Endodermal cell (in vitro differentiated cells): ENCODE measurements around the gene PDCD4. TPM values are rescaled to one million over a fixed set of nuclear protein-coding genes. Genes with fewer than 3 reads are reported as not detected.
"Not testable (repeated sequence)": the region's sequence is repeated elsewhere in the genome, so short reads cannot be mapped to it uniquely, and the experiment has no call there.

Experiments used
- DNase-seq: peaks from one replicate; pipeline ENCODE4 v3.0.0-alpha.2; 2017
- H3K27ac ChIP-seq: 2 replicates; pipeline ENCODE4 v1.5.1; 2013; ENCODE audit warnings: mild to moderate bottlenecking, low read depth, low read length, moderate library complexity
- H3K27me3 ChIP-seq: 2 replicates; pipeline ENCODE4 v1.6.1; 2013; ENCODE audit warnings: mild to moderate bottlenecking, low read length, moderate library complexity; ENCODE audit not compliant: insufficient read depth, control insufficient read depth, poor library complexity, severe bottlenecking
- H3K36me3 ChIP-seq: 2 replicates; pipeline ENCODE4 v1.7.0; 2013; ENCODE audit warnings: mild to moderate bottlenecking, low read length, moderate library complexity; ENCODE audit not compliant: control insufficient read depth, insufficient read depth
- H3K4me1 ChIP-seq: one replicate; pipeline ENCODE4 v1.7.0; 2013; ENCODE audit warnings: low read length; ENCODE audit not compliant: control insufficient read depth, insufficient read depth
- H3K4me3 ChIP-seq: 2 replicates; pipeline ENCODE4 v1.5.1; 2013; ENCODE audit warnings: mild to moderate bottlenecking, low read length, moderate library complexity
- H3K9ac ChIP-seq: 2 replicates; pipeline ENCODE4 v1.6.1; 2013; ENCODE audit warnings: mild to moderate bottlenecking, low read length, moderate library complexity; ENCODE audit not compliant: poor library complexity, severe bottlenecking; ENCODE audit errors: extremely low read depth
- H3K9me3 ChIP-seq: 2 replicates; pipeline ENCODE4 v1.6.1; 2013; ENCODE audit warnings: mild to moderate bottlenecking, low read length, moderate library complexity; ENCODE audit not compliant: control insufficient read depth
- H3K27ac Mint-ChIP-seq: 2 replicates; pipeline ENCODE4 v1.8.0; 2020; ENCODE audit warnings: mixed read lengths
- H3K27me3 Mint-ChIP-seq: 2 replicates; pipeline ENCODE4 v1.8.0; 2021; ENCODE audit warnings: mild to moderate bottlenecking, mixed read lengths; ENCODE audit not compliant: insufficient read depth
- H3K36me3 Mint-ChIP-seq: 2 replicates; pipeline ENCODE4 v1.8.0; 2020; ENCODE audit warnings: low read depth, mixed read lengths
- H3K4me1 Mint-ChIP-seq: 2 replicates; pipeline ENCODE4 v1.8.0; 2020; ENCODE audit warnings: mixed read lengths
- H3K4me3 Mint-ChIP-seq: 2 replicates; pipeline ENCODE4 v1.8.0; 2020; ENCODE audit warnings: mild to moderate bottlenecking, moderate library complexity, mixed read lengths
- H3K9me3 Mint-ChIP-seq: 2 replicates; pipeline ENCODE4 v1.8.0; 2020; ENCODE audit warnings: mild to moderate bottlenecking, mixed read lengths
- WGBS, 2 experiments: methylation state at CpG; one replicate each; pipeline versions ENCODE4 v1.1.5 to v1.1.7; 2013; ENCODE audit warnings: missing lambda C conversion rate in 2 of 2, mixed read lengths in 1 of 2; ENCODE audit not compliant: insufficient coverage in 1 of 2, insufficient read length in 1 of 2; 5-methylcytosine and 5-hydroxymethylcytosine counted together
- total RNA-seq, 2 donors: library from RNA; stranded (reverse); fragmentation: NEBNext Ultra II Directional in 1 of 2; extraction: Animal tissue kit (Norgen Biotek cat#: 25700) in 1 of 2; gene quantifications; 2 replicates in 1 of 2; 3 replicates in 1 of 2; pipeline ENCODE4 v1.2.1, GENCODE V29; 2021
- TF ChIP-seq, protein P1 (sequence below): fragments of 200-600 bp; sonication (generic); conservative IDR thresholded peaks from 2 replicates; pipeline ENCODE4 v1.5.0; 2021; ENCODE audit warnings: antibody characterized with exemption, mild to moderate bottlenecking

The PDCD4 gene
- total RNA-seq, 2 donors from 2014 or later = 46.5 to 48.5 TPM

DNA sequence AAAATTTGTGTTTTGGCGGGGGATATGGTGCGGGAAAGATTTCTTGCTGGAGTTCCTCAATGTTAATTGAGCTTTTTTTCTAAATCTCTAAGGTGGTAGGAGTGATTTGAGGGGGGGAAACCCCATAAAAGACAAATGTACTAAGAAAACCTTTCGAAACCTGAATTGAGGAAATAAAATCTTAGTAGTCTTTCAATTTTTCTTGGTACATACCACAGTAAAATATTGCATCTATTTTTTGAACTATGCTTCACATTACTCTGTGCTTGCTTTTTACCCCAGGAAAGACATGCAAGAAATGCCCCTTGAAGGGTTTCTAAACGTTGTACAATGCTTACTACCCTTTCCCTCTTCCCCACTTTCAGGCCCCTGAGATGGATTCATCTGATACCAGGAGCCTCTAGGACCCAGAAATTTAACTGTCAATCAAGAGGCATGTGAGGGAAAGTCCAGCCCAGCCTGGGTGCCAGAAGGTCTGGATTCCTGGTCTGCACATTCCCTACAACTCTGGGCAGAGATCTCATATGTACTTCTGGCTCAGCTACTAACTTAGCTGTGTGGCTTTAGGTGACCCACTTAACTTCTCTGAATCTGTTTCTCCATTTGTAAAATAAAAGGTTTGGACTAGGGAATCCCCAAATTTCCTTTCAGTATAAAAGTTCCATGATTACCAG lies 5.8 kb upstream of the PDCD4 start:
- no peaks in the 10 kb centered on the region for H3K36me3 Mint-ChIP-seq
- H3K36me3 ChIP-seq = no peaks in the 10 kb centered on the region
- no peaks in the 10 kb centered on the region for H3K9me3 ChIP-seq
- no peak overlapping the region for H3K4me3 Mint-ChIP-seq
- H3K4me1 Mint-ChIP-seq = peaks cover 30% of the 10 kb centered on the region
- no peak for DNase-seq
- TF ChIP-seq, protein P1, sequence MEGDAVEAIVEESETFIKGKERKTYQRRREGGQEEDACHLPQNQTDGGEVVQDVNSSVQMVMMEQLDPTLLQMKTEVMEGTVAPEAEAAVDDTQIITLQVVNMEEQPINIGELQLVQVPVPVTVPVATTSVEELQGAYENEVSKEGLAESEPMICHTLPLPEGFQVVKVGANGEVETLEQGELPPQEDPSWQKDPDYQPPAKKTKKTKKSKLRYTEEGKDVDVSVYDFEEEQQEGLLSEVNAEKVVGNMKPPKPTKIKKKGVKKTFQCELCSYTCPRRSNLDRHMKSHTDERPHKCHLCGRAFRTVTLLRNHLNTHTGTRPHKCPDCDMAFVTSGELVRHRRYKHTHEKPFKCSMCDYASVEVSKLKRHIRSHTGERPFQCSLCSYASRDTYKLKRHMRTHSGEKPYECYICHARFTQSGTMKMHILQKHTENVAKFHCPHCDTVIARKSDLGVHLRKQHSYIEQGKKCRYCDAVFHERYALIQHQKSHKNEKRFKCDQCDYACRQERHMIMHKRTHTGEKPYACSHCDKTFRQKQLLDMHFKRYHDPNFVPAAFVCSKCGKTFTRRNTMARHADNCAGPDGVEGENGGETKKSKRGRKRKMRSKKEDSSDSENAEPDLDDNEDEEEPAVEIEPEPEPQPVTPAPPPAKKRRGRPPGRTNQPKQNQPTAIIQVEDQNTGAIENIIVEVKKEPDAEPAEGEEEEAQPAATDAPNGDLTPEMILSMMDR = no peak
- H3K27ac Mint-ChIP-seq = no peak overlapping the region
- no peaks in the 10 kb centered on the region for H3K27me3 ChIP-seq
- H3K4me3 ChIP-seq = no peak overlapping the region
- H3K9ac ChIP-seq = no peak overlapping the region
- no peaks in the 10 kb centered on the region for H3K27me3 Mint-ChIP-seq
- no peak overlapping the region for H3K27ac ChIP-seq
- H3K4me1 ChIP-seq = peaks cover 7% of the 10 kb centered on the region
- WGBS, 2 experiments = 83 to 94% methylated on average over 3 to 4 of the region's 4 CpGs
- no peaks in the 10 kb centered on the region for H3K9me3 Mint-ChIP-seq

DNA sequence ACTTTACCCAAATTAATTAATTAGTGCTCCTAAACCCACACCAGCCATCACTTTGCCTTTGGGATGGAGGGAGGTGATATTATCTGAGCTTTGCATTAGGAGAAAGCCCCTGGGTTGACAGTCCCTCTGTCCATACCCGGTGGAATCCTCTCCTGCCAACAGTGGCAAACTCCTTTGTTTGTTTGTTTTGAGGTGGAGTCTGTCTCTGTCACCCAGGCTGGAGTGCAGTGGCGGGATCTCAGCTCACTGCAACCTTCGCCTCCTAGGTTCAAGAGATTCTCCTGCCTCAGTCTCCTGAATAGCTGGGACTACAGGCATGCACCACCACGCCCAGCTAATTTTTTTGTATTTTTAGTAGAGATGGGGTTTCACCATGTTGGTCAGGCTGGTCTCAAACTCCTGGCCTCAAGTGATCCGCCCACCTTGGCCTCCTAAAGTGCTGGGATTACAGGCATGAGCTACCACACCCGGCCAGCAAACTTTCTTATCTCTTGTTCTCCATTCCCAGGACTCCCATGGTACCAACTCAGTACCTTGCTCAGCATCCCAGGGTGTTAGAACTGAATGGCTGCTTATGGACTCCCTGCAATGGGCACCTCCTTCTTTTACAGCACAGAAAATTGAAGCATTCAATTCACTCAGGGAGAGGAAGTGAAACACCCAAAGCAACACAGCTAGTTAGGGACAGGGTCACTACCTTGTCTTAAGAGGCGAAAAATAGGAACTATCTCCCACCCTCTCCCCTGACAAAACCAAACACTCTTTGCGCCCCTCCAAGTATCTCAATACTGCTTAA lies 4.5 kb upstream of the PDCD4 start:
- not testable (repeated sequence) for DNase-seq

DNA sequence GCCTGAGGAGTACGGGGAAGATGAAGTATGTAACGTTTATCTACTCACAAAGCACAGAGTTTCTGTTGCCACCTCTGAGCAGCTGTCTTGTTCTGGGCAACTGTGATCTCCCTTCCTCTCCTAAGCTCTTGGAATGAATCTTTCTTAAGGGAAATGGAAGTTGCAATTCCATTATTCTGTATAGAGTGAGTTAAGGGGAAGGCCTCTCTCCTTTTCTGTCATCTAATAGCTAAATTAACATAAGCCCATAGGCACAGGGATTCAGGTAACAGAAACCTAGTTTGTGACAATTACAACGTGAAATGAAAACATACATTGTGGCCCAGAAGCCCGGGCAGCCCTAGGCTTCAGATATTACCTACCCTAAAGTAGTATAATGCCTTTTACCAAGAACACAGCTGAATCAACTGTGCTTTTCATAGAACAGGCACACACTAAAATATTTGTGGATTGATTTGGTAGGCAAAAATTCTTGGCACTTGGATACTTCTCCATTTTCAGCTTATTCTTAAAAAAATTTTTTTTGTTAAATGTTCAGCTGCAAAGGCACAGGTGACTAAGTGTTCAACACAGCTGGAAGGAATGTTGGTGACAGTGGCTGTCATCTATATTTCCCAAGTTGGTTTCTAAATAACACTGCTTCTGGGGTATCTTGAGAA lies 3.8 kb upstream of the PDCD4 start:
- Histone ChIP-seq H3K27me3 (no peaks in the 10 kb centered on the region), H3K9ac (no peak overlapping the region), H3K4me1 (peaks cover 12% of the 10 kb centered on the region), H3K9me3 (no peaks in the 10 kb centered on the region), H3K4me3 (no peak overlapping the region), H3K27ac (no peak overlapping the region), H3K36me3 (no peaks in the 10 kb centered on the region)
- Mint-ChIP-seq H3K36me3 (no peaks in the 10 kb centered on the region), H3K27me3 (no peaks in the 10 kb centered on the region), H3K27ac (no peak overlapping the region), H3K4me3 (no peak overlapping the region), H3K9me3 (no peaks in the 10 kb centered on the region), H3K4me1 (peaks cover 34% of the 10 kb centered on the region)
- 82 to 100% methylated on average over 1 to 4 of the region's 4 CpGs for WGBS, 2 experiments
- TF ChIP-seq, protein P1 = no peak
- DNase-seq = no peak

More for the DNA sequence above, 4.5 kb upstream of the PDCD4 start:
- H3K4me3 Mint-ChIP-seq, H3K27ac ChIP-seq, H3K36me3 ChIP-seq, H3K27me3 ChIP-seq, H3K4me3 ChIP-seq, H3K9ac ChIP-seq, H3K9me3 ChIP-seq, H3K36me3 Mint-ChIP-seq, H3K27me3 Mint-ChIP-seq, H3K27ac Mint-ChIP-seq, H3K9me3 Mint-ChIP-seq: not testable (repeated sequence)
- WGBS, 2 experiments = 84 to 92% methylated on average over 2 to 8 of the region's 8 CpGs
- peaks cover 34% of the 10 kb centered on the region for H3K4me1 Mint-ChIP-seq
- peaks cover 12% of the 10 kb centered on the region for H3K4me1 ChIP-seq
